GM18870 (cell line): ENCODE measurements around the gene DCLRE1B.

ENCODE experiments used
- ATAC-seq: cut with Tn5 transposase; IDR thresholded peaks from one replicate; pipeline ENCODE4 v1.9.1; 2021; ENCODE audit warnings: moderate library complexity; ENCODE audit not compliant: unreplicated experiment

Gene DCLRE1B

GRCh38 chr1:113918243-113918642 lies 13.1 kb downstream of the DCLRE1B start:
- no peak for ATAC-seq

GRCh38 chr1:113922957-113923356 lies 17.8 kb downstream of the DCLRE1B start:
- ATAC-seq, result no peak

- no peak for ATAC-seq
These were observed 19.3 kb downstream of the DCLRE1B start for GRCh38 chr1:113924473-113924872.

GRCh38 chr1:113928187-113928930 lies 23.2 kb downstream of the DCLRE1B start:
- ATAC-seq, result no peak

GRCh38 chr1:113928941-113929749 lies 24.0 kb downstream of the DCLRE1B start, which contains the start of gene HIPK1:
HIPK1 (plus strand) TSS chr1:113929324.
- ATAC-seq, result peak; percentile 56

- peak; percentile 24 for ATAC-seq
These were observed 24.8 kb downstream of the DCLRE1B start for GRCh38 chr1:113929750-113930498.

- ATAC-seq, result peak; percentile 16
These were observed 25.5 kb downstream of the DCLRE1B start for GRCh38 chr1:113930499-113931161.

- no peak for ATAC-seq
These were observed 26.3 kb downstream of the DCLRE1B start for GRCh38 chr1:113931451-113931851.

GRCh38 chr1:113934006-113934405 lies 28.9 kb downstream of the DCLRE1B start:
- ATAC-seq, result no peak

GRCh38 chr1:113934511-113935055 lies 29.5 kb downstream of the DCLRE1B start:
- no peak for ATAC-seq

- ATAC-seq, result no peak
These were observed 30.1 kb downstream of the DCLRE1B start for GRCh38 chr1:113935176-113935575.

GRCh38 chr1:113935970-113936369 lies 30.8 kb downstream of the DCLRE1B start:
- ATAC-seq, result no peak

- no peak for ATAC-seq
These were observed 32.0 kb downstream of the DCLRE1B start for GRCh38 chr1:113937146-113937545.

- no peak for ATAC-seq
These were observed 33.1 kb downstream of the DCLRE1B start for GRCh38 chr1:113938192-113938591.

- ATAC-seq, result peak; percentile 51
These were observed 35.5 kb downstream of the DCLRE1B start for GRCh38 chr1:113940365-113941244.

- no peak for ATAC-seq
These were observed 36.1 kb downstream of the DCLRE1B start for GRCh38 chr1:113941245-113941559.

GRCh38 chr1:113942527-113942926 lies 37.4 kb downstream of the DCLRE1B start:
- no peak for ATAC-seq

- ATAC-seq, result no peak
These were observed 38.1 kb downstream of the DCLRE1B start for GRCh38 chr1:113943028-113943811.

- no peak for ATAC-seq
These were observed 40.2 kb downstream of the DCLRE1B start for GRCh38 chr1:113945329-113945728.
